Bronchial epithelial cell (primary cell): ENCODE data around the gene TF. TPM values are rescaled to one million over a fixed set of nuclear protein-coding genes. Genes with fewer than 3 reads are reported as not detected.

Experiments
- DNase-seq: peaks from one replicate; pipeline ENCODE4 v3.0.0-alpha.2; 2010; ENCODE audit warnings: low read depth
- FAIRE-seq: peaks from 2 replicates; lab custom pipeline; 2011; peaks lifted over from hg19 to GRCh38; lab: Jason Lieb, UNC
- H3K27me3 ChIP-seq: 2 replicates; pipeline ENCODE4 v1.5.1; 2011; ENCODE audit warnings: low read length; ENCODE audit not compliant: control insufficient read depth, insufficient read depth
- H3K36me3 ChIP-seq: 2 replicates; pipeline ENCODE4 v1.5.1; 2011; ENCODE audit warnings: low read length; ENCODE audit not compliant: control insufficient read depth, insufficient read depth
- H3K4me3 ChIP-seq: 2 replicates; pipeline ENCODE4 v1.5.1; 2011; ENCODE audit warnings: mild to moderate bottlenecking, low read depth, low read length, control low read depth
- total RNA-seq: library from RNA; depleted of rRNA; stranded (reverse); fragments of >200 nt; gene quantifications from 2 replicates; pipeline ENCODE4 v1.2.1, GENCODE V29; 2014
- TF ChIP-seq, protein P1 (sequence below): IDR thresholded peaks from 2 replicates; pipeline ENCODE4 v1.5.1; 2011; ENCODE audit warnings: mild to moderate bottlenecking, moderate library complexity, low read length, control low read depth, inconsistent platforms; ENCODE audit not compliant: insufficient read depth, severe bottlenecking

The TF gene
- total RNA-seq, 1 donor from 2014 or later = under 0.01 TPM

DNA sequence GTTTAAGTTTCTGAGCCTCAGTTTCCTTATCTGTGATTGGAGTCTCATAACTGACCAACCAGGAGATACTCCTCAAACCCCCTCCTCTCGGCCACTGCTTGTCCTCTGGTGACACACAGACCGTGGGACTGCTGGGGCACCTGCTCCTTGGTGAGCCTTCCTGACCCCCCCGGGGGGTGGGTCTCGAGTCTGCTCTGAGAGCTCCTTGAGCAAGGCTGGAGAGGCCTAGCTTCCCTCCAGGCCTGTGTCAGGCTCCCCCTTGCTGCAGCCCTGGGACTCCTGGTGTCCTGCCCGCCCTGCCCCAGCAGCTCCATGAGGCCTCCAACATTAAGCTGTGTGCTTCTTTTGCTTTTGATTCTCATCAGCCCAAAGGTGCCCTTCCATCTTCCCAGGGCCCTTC is 87.1 kb downstream of the TF start:
- FAIRE-seq = no peak

DNA sequence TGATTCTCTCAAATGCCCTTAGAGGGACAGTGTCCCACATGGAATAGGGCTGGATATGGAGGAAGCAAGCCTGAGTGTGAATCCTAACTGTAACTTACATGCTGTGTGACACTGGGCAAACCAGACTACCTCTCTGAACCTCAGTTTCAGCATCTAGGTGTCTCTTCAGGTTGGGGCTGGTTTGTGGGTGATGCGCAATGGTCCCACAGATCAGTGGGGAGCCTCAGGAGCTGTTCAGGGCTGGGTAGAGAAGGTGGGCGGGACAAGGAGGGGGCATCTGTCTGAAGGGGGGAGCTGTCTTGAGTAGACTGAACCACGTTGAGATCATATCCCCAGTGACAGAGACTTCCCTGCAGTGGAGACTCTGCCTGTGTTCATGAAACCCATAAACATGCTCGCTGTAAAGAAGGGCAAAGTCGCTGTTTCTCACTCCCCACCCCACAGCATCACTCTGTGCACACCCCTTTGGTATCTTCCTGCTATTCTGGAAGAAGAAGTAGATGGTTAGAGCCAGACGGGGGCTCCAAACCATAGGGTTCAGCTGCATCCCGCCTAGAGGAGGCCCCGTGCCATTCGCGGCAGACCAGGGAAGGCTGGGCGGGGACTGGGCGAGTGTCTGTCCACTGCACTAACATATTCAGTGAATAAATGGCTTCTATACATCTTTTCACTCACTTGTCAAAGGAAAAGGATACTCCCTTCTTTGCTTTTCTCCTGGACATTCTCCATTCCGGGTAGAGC is 87.9 kb downstream of the TF start:
- DNase-seq (no peak), FAIRE-seq (no peak)
- TF ChIP-seq, protein P1, sequence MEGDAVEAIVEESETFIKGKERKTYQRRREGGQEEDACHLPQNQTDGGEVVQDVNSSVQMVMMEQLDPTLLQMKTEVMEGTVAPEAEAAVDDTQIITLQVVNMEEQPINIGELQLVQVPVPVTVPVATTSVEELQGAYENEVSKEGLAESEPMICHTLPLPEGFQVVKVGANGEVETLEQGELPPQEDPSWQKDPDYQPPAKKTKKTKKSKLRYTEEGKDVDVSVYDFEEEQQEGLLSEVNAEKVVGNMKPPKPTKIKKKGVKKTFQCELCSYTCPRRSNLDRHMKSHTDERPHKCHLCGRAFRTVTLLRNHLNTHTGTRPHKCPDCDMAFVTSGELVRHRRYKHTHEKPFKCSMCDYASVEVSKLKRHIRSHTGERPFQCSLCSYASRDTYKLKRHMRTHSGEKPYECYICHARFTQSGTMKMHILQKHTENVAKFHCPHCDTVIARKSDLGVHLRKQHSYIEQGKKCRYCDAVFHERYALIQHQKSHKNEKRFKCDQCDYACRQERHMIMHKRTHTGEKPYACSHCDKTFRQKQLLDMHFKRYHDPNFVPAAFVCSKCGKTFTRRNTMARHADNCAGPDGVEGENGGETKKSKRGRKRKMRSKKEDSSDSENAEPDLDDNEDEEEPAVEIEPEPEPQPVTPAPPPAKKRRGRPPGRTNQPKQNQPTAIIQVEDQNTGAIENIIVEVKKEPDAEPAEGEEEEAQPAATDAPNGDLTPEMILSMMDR = no peak
- H3K27me3 ChIP-seq = no peaks in the 10 kb centered on the region
- H3K4me3 ChIP-seq = no peak overlapping the region
- no peaks in the 10 kb centered on the region for H3K36me3 ChIP-seq

More for the DNA sequence above, 87.1 kb downstream of the TF start:
- TF ChIP-seq, protein P1 = no peak
- Histone ChIP-seq H3K4me3 (no peak overlapping the region), H3K36me3 (no peaks in the 10 kb centered on the region), H3K27me3 (no peaks in the 10 kb centered on the region)
- DNase-seq = no peak

DNA sequence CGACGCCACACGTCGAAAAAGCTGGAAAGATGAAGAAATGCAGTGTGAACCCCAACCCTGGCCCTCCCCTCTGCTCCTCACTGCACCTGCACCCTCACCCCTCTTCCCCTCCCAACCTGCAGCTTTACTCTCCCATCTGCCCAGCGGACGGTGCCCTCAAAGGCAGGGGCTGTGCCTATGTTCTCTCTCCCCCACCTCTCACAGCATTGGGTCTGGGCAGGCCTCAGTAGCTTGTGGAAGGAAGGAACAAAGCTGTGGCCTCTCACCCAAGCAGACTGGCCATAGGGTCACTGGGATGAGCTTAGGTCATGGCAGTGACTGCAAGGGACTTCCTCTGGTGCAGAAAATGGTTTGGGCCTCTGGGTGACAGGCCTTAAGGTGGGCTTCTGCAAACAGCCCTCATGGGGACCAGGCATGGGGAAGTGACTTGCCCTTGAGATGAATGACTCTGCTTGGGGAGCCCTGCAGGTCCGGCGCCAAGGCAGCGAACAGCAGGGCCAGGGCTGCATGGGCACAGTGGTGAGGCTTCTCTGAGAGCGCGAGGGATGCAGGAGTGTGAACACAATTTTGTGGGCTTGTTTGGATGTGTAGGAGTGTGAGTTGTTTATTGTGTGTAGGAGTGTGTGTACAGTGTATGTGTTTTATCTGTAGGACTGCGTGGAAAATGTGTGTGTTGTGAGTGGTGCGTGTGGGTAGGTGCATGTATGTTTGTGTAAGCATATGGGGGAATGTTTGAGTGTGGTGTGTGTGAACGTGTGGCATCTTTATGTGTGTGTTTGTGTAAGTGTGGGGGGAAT is 88.6 kb downstream of the TF start:
- TF ChIP-seq, protein P1 = no peak
- Histone ChIP-seq H3K27me3 (no peaks in the 10 kb centered on the region), H3K4me3 (no peak overlapping the region), H3K36me3 (no peaks in the 10 kb centered on the region)
- FAIRE-seq (no peak), DNase-seq (no peak)

DNA sequence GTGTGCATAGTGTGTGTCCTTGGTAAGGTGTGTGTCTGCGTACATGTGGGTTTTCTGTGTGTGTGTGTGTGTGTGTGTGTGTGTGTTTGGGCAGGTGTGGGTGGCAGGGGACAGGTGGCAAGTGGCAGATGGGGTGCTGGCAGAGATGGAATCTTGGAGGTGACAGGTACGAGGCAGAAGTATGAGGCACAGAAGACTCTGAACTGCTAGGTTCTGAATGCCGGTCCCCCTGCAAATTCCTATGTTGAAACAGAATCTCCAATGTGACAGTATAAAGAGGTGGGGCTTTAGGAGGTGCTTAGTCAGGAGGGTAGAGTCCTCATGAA is 89.2 kb downstream of the TF start:
- Histone ChIP-seq H3K36me3 (no peaks in the 10 kb centered on the region), H3K27me3 (no peaks in the 10 kb centered on the region), H3K4me3 (no peak overlapping the region)
- no peak for DNase-seq
- TF ChIP-seq, protein P1 = no peak
- no peak for FAIRE-seq

DNA sequence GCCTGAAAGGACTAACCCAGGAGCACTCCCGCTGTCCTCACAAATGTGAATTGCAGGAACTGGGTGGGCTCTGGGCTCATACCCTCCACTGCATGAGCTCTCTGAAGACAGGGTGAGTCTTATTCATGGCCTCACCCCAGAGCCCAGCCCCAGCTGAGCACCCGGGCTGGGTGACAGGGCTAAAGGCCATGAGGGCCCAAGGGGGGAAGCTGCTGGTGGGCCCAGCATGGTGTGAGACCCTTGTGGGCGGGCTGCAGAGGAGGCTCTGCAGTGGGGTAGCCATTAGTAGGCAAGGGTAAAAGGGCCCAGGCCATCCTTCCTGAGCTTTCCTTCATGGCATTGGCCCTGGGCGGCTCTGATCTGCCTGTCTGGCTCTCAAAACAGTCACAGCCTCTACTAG is 89.8 kb downstream of the TF start:
- no peak for FAIRE-seq
- no peak for DNase-seq
- no peaks in the 10 kb centered on the region for H3K36me3 ChIP-seq
- no peak overlapping the region for H3K4me3 ChIP-seq
- H3K27me3 ChIP-seq = no peaks in the 10 kb centered on the region
- TF ChIP-seq, protein P1 = no peak
